Osteocyte (in vitro differentiated cells): ENCODE measurements around the gene KRTAP4-3. TPM values are rescaled to one million over a fixed set of nuclear protein-coding genes. Genes with fewer than 3 reads are reported as not detected.
"Not testable (repeated sequence)": the region's sequence is repeated elsewhere in the genome, so short reads cannot be mapped to it uniquely, and the experiment has no call there.

Source experiments
- DNase-seq: peaks from one replicate; pipeline ENCODE4 v3.0.0; 2021; ENCODE audit warnings: mixed read lengths; ENCODE audit not compliant: unreplicated experiment; ENCODE audit errors: extremely low spot score
- H3K27ac Mint-ChIP-seq: one replicate; pipeline ENCODE4 v1.8.0; 2021; ENCODE audit warnings: mild to moderate bottlenecking, mixed read lengths; ENCODE audit not compliant: unreplicated experiment
- H3K27me3 Mint-ChIP-seq: one replicate; pipeline ENCODE4 v1.8.0; 2021; ENCODE audit warnings: mixed read lengths; ENCODE audit not compliant: unreplicated experiment
- H3K36me3 Mint-ChIP-seq: one replicate; pipeline ENCODE4 v1.8.0; 2021; ENCODE audit warnings: mixed read lengths; ENCODE audit not compliant: unreplicated experiment
- H3K4me1 Mint-ChIP-seq: one replicate; pipeline ENCODE4 v1.8.0; 2021; ENCODE audit warnings: mixed read lengths; ENCODE audit not compliant: unreplicated experiment
- H3K4me3 Mint-ChIP-seq: one replicate; pipeline ENCODE4 v1.8.0; 2021; ENCODE audit warnings: mild to moderate bottlenecking, moderate library complexity, mixed read lengths; ENCODE audit not compliant: unreplicated experiment
- H3K9me3 Mint-ChIP-seq: one replicate; pipeline ENCODE4 v1.8.0; 2021; ENCODE audit warnings: mixed read lengths; ENCODE audit not compliant: unreplicated experiment
- total RNA-seq: library from RNA; stranded (reverse); gene quantifications from 2 replicates; pipeline ENCODE4 v1.2.1, GENCODE V29; 2021
- TF ChIP-seq, protein P1 (sequence below): fragments of 200-600 bp; sonication (generic); IDR thresholded peaks from 2 replicates; pipeline ENCODE4 v1.5.0; 2021; ENCODE audit warnings: antibody characterized with exemption, mild to moderate bottlenecking, moderate library complexity

Gene KRTAP4-3
- total RNA-seq, 1 donor from 2014 or later, result not detected

DNA sequence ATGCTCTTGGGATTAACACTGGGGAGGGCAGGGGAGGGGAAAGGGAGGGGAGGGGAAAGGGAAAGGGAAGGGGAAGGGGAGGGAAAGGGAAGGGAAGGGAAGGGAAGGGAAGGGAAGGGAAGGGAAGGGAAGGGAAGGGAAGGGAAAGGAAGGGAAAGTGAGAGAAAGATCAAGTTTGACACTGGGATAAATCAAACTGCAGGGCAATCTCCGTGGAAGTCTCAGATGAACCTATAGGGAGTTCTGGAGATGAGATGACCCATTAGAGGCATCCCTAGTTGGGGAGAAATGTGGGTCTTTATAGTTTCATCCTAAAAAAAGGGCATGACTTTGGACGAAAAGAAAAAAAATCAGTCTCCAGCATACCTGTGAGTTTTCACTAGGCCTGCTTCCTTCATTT lies 46.3 kb downstream of the KRTAP4-3 start:
- Mint-ChIP-seq H3K4me3 (no peak overlapping the region), H3K36me3 (no peaks in the 10 kb centered on the region), H3K9me3 (peaks cover 3% of the 10 kb centered on the region), H3K27me3 (no peaks in the 10 kb centered on the region), H3K27ac (no peak overlapping the region), H3K4me1 (peaks cover 42% of the 10 kb centered on the region)
- TF ChIP-seq, protein P1, sequence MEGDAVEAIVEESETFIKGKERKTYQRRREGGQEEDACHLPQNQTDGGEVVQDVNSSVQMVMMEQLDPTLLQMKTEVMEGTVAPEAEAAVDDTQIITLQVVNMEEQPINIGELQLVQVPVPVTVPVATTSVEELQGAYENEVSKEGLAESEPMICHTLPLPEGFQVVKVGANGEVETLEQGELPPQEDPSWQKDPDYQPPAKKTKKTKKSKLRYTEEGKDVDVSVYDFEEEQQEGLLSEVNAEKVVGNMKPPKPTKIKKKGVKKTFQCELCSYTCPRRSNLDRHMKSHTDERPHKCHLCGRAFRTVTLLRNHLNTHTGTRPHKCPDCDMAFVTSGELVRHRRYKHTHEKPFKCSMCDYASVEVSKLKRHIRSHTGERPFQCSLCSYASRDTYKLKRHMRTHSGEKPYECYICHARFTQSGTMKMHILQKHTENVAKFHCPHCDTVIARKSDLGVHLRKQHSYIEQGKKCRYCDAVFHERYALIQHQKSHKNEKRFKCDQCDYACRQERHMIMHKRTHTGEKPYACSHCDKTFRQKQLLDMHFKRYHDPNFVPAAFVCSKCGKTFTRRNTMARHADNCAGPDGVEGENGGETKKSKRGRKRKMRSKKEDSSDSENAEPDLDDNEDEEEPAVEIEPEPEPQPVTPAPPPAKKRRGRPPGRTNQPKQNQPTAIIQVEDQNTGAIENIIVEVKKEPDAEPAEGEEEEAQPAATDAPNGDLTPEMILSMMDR, result no peak
- DNase-seq, result no peak

DNA sequence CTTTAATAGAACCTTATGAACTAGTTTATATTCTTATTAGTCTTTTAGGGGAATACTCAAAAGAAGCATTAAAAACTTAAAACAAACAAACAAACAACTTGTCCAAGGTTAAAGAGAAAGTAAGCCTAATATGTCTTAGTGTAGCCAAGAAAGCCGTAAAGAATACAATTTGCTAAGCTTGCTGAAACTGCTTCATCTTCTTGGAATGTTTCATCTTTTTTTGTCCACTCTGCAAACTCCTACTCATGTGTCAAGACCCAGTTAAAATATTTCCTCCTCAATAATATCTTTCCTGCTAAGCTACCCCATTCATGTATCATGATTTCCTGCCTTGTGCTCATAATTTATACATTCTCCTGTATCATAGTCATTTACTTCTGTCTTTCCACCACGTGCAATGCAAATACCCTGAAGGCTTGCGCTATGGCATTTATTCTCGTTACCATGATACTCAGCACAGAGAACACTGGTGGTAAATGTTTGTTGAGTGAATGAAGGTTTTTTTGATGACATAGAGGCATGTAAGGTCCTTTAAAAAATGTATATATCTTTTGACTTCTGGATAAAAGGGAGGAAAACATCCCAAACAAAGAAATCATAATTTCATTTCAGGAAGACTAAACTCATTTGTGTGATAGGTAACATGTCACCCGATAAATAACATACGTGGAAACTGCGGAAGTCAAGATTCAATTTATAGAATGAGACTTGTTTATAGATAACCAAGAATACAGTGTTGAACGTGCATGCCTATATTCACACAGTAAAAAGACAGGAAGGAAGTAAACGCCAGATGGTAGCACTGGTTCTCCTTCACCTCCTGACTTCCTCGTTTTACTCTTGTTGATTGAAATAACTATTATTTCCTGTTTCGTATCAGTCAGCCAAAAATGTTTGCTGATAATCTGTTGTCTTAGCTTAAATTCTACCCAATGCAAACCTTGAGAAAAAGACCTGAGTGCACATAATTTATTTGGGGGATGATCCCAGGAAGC lies 48.0 kb downstream of the KRTAP4-3 start:
- not testable (repeated sequence) for H3K4me3 Mint-ChIP-seq, H3K27me3 Mint-ChIP-seq, H3K9me3 Mint-ChIP-seq, H3K36me3 Mint-ChIP-seq, DNase-seq
- Mint-ChIP-seq H3K27ac (peak overlapping the region; percentile 11), H3K4me1 (peaks cover 40% of the 10 kb centered on the region)

GRCh38 chr17:41118721-41119120 lies 49.3 kb downstream of the KRTAP4-3 start:
- Mint-ChIP-seq H3K4me1 (peaks cover 30% of the 10 kb centered on the region), H3K4me3 (no peak overlapping the region), H3K27ac (peak overlapping the region; percentile 69), H3K36me3 (no peaks in the 10 kb centered on the region), H3K27me3 (no peaks in the 10 kb centered on the region), H3K9me3 (no peaks in the 10 kb centered on the region)
- no peak for DNase-seq
- TF ChIP-seq, protein P1, result no peak

- H3K27me3 Mint-ChIP-seq, H3K9me3 Mint-ChIP-seq, DNase-seq, H3K36me3 Mint-ChIP-seq, H3K4me3 Mint-ChIP-seq: not testable (repeated sequence)
- H3K27ac Mint-ChIP-seq, result peak within 1 kb of the TSS; percentile 69
- peaks cover 26% of the 10 kb centered on the region for H3K4me1 Mint-ChIP-seq
Observed at GRCh38 chr17:41117846-41118386, 50.1 kb downstream of the KRTAP4-3 start, which contains the start of gene KRTAP4-11. Gene KRTAP4-11 (minus strand): TSS chr17:41118373. CDS start chr17:41118315, 58 bp downstream.

Other genes starting within 250 kb of the KRTAP4-3 start
- gene KRT23, start 230.6 kb downstream of the KRTAP4-3 start, total RNA-seq, result not detected in 2 replicates
- not detected in 2 replicates for gene KRT39, start 201.3 kb downstream of the KRTAP4-3 start, total RNA-seq
- gene KRT40, start 183.9 kb downstream of the KRTAP4-3 start, total RNA-seq, result not detected in 2 replicates
- gene KRTAP3-3, start 174.1 kb downstream of the KRTAP4-3 start, total RNA-seq, result not detected in 2 replicates
- gene KRTAP3-2, start 168.3 kb downstream of the KRTAP4-3 start, total RNA-seq, result not detected in 2 replicates
- gene KRTAP3-1, start 159.1 kb downstream of the KRTAP4-3 start, total RNA-seq, result not detected in 2 replicates
- not detected in 2 replicates for gene KRTAP1-5, start 141.0 kb downstream of the KRTAP4-3 start, total RNA-seq
- not detected in 2 replicates for gene KRTAP1-4, start 138.0 kb downstream of the KRTAP4-3 start, total RNA-seq
- gene KRTAP1-3, start 133.3 kb downstream of the KRTAP4-3 start, total RNA-seq, result not detected in 2 replicates
- gene KRTAP1-1, start 126.8 kb downstream of the KRTAP4-3 start, total RNA-seq, result not detected in 2 replicates
- not detected in 2 replicates for gene KRTAP2-1, start 120.9 kb downstream of the KRTAP4-3 start, total RNA-seq
- not detected in 2 replicates for gene KRTAP2-2, start 113.0 kb downstream of the KRTAP4-3 start, total RNA-seq
- gene KRTAP2-3, start 108.1 kb downstream of the KRTAP4-3 start, total RNA-seq, result not detected in 2 replicates
- gene KRTAP2-4, start 102.3 kb downstream of the KRTAP4-3 start, total RNA-seq, result not detected in 2 replicates
- not detected in 2 replicates for gene KRTAP4-7, start 84.1 kb downstream of the KRTAP4-3 start, total RNA-seq
- gene KRTAP4-8, start 70.1 kb downstream of the KRTAP4-3 start, total RNA-seq, result not detected in 2 replicates
- gene KRTAP4-16, start 66.0 kb downstream of the KRTAP4-3 start, total RNA-seq, result not detected in 2 replicates
- gene KRTAP4-9, start 62.8 kb downstream of the KRTAP4-3 start, total RNA-seq, result not detected in 2 replicates
- gene KRTAP4-11, start 49.8 kb downstream of the KRTAP4-3 start, total RNA-seq, result not detected in 2 replicates
- not detected in 2 replicates for gene KRTAP4-12, start 44.0 kb downstream of the KRTAP4-3 start, total RNA-seq
- gene KRTAP4-6, start 27.7 kb downstream of the KRTAP4-3 start, total RNA-seq, result not detected in 2 replicates
- gene KRTAP4-5, start 18.4 kb downstream of the KRTAP4-3 start, total RNA-seq, result not detected in 2 replicates
- gene KRTAP4-4, start 7.5 kb downstream of the KRTAP4-3 start, total RNA-seq, result not detected in 2 replicates
- not detected in 2 replicates for gene KRTAP4-2, start 10.0 kb upstream of the KRTAP4-3 start, total RNA-seq
- not detected in 2 replicates for gene KRTAP4-1, start 16.7 kb upstream of the KRTAP4-3 start, total RNA-seq
- not detected in 2 replicates for gene KRTAP9-1, start 21.7 kb upstream of the KRTAP4-3 start, total RNA-seq
- gene KRTAP9-2, start 58.4 kb upstream of the KRTAP4-3 start, total RNA-seq, result not detected in 2 replicates
- gene KRTAP9-3, start 64.2 kb upstream of the KRTAP4-3 start, total RNA-seq, result not detected in 2 replicates
- not detected in 2 replicates for gene KRTAP9-8, start 69.8 kb upstream of the KRTAP4-3 start, total RNA-seq
- not detected in 2 replicates for gene KRTAP9-4, start 81.5 kb upstream of the KRTAP4-3 start, total RNA-seq
- not detected in 2 replicates for gene KRTAP9-9, start 87.2 kb upstream of the KRTAP4-3 start, total RNA-seq
- not detected in 2 replicates for gene KRTAP9-6, start 97.2 kb upstream of the KRTAP4-3 start, total RNA-seq
- not detected in 2 replicates for gene KRTAP9-7, start 107.5 kb upstream of the KRTAP4-3 start, total RNA-seq
- not detected in 2 replicates for gene KRTAP29-1, start 134.6 kb upstream of the KRTAP4-3 start, total RNA-seq
- not detected in 2 replicates for gene KRTAP16-1, start 141.1 kb upstream of the KRTAP4-3 start, total RNA-seq
- not detected in 2 replicates for gene KRTAP17-1, start 147.5 kb upstream of the KRTAP4-3 start, total RNA-seq
- gene KRT33A, start 182.6 kb upstream of the KRTAP4-3 start, total RNA-seq, result not detected in 2 replicates
- gene KRT33B, start 201.6 kb upstream of the KRTAP4-3 start, total RNA-seq, result not detected in 2 replicates
- not detected in 2 replicates for gene KRT34, start 214.1 kb upstream of the KRTAP4-3 start, total RNA-seq
- gene KRT31, start 229.4 kb upstream of the KRTAP4-3 start, total RNA-seq, result not detected in 2 replicates